HG03108 (cell line): Measurements from ENCODE around the gene CNTNAP2.
"Not testable (repeated sequence)": the region's sequence is repeated elsewhere in the genome, so short reads cannot be mapped to it uniquely, and the experiment has no call there.

ENCODE experiments used
- ATAC-seq: cut with Tn5 transposase; IDR thresholded peaks from one replicate; pipeline ENCODE4 v1.9.1; 2021; ENCODE audit warnings: moderate library complexity; ENCODE audit not compliant: unreplicated experiment

CNTNAP2 gene

GRCh38 chr7:147593271-147594057 lies 1476.9 kb downstream of the CNTNAP2 start:
- ATAC-seq, result no peak

- ATAC-seq, result no peak
Observed at GRCh38 chr7:147595042-147595441, 1478.4 kb downstream of the CNTNAP2 start.

GRCh38 chr7:147598687-147599086 lies 1482.1 kb downstream of the CNTNAP2 start:
- ATAC-seq, result not testable (repeated sequence)

GRCh38 chr7:147605323-147605722 lies 1488.7 kb downstream of the CNTNAP2 start:
- ATAC-seq, result no peak

GRCh38 chr7:147607157-147607800 lies 1490.7 kb downstream of the CNTNAP2 start:
- no peak for ATAC-seq

DNA sequence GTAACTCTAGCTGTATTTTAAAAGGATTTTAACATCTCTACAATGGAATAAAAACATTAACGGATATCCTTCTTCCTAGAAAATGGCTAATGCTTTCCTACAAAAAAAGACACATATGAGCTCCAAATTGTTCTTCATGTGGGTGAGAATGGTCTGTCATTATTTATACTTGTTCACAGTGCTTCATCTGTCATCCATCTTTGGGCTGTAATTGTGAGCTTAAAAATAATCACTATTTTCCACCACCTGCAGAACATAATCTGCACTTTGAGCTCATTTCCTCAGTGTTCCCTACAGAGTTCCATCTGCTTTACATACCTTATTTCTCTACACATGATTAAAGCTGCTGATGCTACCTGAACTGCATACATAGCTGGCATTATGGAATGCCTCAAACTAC lies 1494.8 kb downstream of the CNTNAP2 start:
- ATAC-seq, result no peak

DNA sequence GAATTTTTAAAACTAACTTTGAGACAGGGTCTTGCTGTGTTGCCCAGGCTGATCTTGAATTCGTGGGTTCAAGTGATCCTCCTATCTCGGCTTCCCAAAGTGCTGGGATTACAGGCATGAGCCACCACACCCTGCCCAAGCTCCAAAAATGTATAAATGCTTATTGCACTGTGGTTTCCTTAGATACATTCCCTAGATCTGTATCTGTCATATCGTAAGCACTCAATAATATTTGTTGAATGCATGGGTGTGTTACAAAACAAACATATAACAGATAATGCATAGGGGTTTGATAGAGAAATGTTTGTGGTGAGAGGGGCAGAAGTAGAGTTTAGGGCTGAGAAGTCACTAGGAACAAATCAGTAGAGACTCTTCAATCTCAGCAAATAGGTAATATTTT lies 1518.7 kb downstream of the CNTNAP2 start:
- no peak for ATAC-seq

DNA sequence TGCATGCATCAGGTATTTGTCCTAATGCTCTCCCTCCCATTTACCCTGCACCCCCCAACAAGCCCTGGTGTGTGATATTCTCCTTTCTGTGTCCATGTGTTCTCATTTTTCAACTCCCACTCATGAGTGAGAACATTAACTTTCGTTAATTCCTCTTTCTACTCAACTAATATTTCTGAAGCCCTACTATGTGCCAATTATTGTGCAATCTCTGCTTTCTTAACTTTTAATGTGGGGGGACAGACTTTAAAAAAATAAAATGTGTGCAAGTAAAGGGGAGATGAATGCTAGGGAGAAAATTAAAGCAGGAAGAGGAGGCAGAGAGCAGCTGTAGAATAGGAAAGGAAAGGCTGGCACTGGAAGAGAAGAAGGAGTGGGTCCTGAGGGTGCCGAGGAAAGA lies 1520.0 kb downstream of the CNTNAP2 start:
- ATAC-seq, result no peak

DNA sequence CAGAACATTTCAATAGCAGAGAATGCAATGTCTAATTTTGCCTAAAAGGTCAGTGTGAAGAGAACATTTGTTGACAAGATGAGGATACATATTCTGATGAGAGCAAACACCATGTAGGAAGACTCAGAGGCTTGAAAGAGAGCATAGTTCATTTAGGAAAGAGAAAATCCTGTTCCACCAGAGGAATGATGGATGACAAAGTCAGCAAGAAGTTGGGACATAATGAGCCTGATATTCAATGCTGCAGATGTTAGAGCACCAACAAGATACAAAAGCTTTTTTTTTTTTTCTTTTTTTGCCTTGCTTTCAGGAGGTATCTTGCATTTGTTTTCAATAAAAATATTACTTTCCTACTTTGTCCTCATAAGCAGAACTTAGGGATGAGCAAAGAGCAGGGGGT lies 1522.0 kb downstream of the CNTNAP2 start:
- no peak for ATAC-seq

DNA sequence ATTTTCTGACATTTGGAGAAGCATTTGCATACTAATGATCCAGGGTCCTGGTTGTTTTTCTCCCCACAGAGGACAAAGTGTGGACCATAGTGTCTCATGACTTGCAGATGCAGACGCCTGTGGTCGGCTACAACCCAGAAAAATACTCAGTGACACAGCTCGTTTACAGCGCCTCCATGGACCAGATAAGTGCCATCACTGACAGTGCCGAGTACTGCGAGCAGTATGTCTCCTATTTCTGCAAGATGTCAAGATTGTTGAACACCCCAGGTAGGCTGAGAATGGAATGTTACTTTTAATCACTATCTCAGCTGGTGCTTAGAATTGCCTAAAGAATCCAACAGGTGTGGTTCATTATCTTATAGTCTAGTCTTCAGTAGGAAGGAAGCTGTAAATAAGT lies 1522.4 kb downstream of the CNTNAP2 start:
- ATAC-seq, result no peak

DNA sequence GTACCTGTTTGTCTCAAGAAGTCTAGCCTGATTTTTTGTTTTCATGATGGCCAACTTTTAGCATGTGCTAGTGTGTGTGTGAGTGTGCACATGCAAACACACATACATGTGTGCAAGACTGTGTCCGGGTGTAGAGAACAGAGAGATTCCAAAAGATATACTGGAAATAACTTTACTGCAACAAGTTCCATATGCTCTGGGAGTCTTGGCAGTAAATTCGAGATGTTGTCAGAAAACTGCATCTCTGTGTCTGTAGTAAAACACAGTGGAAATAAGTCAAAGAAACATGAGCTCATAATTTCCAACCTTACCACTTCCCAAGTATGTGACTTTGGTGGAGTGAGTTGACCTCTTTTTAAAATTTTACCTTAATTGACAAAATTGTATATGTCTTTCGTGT lies 1523.2 kb downstream of the CNTNAP2 start:
- no peak for ATAC-seq

GRCh38 chr7:147640821-147641220 lies 1524.2 kb downstream of the CNTNAP2 start:
- no peak for ATAC-seq

- ATAC-seq, result no peak
Observed at GRCh38 chr7:147646568-147646967, 1530.0 kb downstream of the CNTNAP2 start.

GRCh38 chr7:147650991-147651390 lies 1534.4 kb downstream of the CNTNAP2 start:
- no peak for ATAC-seq

DNA sequence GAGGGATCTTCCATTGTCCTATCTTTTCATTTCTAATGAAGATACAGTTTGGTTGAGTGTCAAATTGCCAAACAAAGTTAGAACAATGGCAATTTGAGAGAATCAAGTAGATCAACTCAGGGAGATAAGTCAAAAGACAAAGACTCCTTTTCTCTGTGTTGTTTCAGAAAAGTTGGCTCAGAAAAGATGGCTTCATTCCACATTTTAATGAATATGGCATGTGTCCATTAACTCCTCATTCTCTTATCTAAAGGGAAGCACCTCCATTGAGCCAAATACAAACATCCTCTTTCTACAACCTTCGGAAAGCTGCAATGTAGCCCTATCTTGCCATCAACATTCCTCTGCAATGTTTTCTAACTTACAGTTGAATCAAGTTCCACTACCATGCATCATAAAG lies 1535.0 kb downstream of the CNTNAP2 start:
- ATAC-seq, result no peak

DNA sequence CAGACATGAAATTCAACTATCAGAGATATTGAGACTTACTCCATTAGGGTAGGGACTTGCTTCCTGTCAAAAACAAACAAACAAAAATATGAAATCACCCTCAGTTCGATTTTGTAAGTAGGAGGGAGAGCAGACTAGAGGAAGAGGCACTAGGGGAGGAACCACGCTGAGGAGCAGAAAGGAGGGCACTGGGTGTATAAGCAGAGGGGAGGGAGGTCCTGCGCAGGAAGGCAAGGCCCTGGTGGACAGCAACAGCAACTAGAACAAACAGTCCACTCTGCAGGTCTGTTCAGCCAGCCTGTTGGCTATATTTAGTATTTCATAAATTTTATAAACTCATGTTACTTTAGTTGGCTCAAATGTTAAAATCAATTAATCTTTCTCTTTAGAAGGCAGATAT lies 1536.9 kb downstream of the CNTNAP2 start:
- ATAC-seq, result no peak

GRCh38 chr7:147658392-147658967 lies 1541.9 kb downstream of the CNTNAP2 start:
- no peak for ATAC-seq

DNA sequence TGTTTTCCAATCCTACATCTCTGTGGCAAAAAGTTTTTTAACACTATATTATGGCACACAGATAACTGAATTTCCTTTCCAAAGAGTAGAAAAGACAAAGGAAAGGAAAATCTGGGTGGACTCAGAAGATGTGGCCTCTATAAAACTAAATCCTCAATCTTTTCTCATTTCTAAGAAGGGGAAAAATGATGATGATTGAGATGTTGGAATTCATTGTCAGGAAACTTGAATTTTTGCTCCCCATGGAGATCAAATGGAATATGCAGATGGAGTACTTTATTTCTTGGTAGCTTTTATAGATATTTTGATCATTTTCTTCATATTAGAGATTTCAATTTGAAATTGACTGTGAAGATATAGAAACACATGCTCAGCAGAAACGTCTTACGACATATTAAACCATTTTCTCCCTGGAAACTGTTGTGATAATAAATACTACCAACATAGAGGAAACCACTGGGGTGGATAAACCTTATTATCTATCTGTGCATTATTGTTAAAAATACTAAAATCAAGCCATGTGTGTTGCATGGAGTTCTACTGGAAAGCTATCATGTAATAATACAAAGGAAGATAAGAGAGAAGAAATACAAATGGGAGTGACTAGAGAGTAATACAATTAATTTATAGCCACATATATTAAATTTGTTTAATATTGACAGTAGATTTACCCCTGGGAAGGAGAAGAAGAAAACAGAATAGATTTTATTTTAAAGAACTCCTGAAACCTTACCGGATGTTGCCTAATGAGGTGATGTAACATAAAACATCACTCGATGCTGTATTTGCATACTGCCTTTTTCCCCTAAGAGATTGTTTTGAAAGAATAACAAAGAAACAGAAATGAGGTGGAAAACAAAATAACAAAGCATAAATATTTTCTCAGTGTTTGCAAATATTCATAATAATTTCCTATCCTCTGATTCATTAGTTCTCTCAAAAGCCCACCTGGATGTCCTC lies 1542.7 kb downstream of the CNTNAP2 start:
- no peak for ATAC-seq

DNA sequence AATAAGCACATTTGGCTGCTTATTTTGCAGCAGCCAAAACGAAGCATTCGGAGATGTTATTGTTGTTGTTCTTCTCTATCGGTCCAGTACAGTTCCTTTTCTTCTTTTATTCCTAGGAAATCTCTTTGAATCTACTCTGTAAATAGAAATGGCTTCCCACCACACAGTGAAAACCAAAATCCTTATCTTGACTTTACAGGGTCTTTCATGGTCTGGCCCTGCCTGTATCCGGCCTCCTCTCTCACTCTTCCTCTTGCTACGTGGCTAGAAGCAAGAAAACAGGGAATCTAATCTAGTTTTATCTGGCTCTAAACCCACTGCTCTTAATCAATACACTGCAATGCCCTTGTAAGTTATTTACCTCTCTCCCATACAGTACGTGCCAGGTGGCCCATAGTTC lies 1547.9 kb downstream of the CNTNAP2 start:
- ATAC-seq, result no peak

- ATAC-seq, result no peak
Observed at GRCh38 chr7:147670759-147671158, 1554.2 kb downstream of the CNTNAP2 start.

DNA sequence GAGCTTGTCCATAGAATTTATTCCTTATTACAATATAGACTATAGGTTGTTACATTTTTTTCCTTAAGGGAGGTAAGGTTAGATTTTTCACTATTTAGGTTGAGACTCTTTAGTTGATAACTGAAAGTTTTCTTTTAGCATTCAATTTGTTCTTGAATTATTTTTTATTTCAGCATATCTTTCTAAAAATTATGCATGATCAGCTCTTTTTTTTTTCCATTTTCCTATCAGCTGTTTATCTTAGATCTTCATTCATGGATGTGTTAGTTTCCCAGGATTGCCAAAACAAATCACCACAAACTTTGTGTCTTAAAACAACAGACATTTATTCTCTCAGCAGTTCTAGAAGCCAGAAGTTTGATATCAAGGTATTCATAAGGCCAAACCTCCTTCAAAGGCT lies 1558.1 kb downstream of the CNTNAP2 start:
- no peak for ATAC-seq
